Activated CD4-positive, alpha-beta T cell treated with anti-CD3 and anti-CD28 coated beads for 4 hours (primary cell): ENCODE measurements around the gene ZCCHC4.
"Not testable (repeated sequence)": the region's sequence is repeated elsewhere in the genome, so short reads cannot be mapped to it uniquely, and the experiment has no call there.

Experiments used
- DNase-seq, 2 donors: peaks; one replicate each; pipeline ENCODE4 v3.0.0-alpha.2; 2020

Gene ZCCHC4

DNA sequence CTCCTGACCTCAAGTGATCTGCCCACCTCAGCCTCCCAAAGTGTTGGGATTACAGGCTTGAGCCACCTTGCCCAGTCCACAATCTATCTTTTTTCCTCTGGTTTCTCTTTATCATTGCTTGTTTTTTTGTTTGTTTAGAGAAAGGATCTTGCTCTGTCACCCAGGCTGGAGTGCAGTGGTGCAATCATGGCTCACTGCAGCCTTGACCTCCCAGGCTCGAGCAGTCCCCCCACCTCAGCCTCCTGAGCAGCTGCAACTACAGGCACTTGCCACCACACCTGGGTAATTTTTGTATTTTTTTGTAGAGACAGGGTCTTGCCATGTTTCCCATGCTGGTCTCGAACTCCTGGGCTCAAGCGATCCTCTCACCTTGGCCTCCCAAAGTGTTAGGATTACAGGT is 15.9 kb downstream of the ZCCHC4 start:
- not testable (repeated sequence) for DNase-seq

DNA sequence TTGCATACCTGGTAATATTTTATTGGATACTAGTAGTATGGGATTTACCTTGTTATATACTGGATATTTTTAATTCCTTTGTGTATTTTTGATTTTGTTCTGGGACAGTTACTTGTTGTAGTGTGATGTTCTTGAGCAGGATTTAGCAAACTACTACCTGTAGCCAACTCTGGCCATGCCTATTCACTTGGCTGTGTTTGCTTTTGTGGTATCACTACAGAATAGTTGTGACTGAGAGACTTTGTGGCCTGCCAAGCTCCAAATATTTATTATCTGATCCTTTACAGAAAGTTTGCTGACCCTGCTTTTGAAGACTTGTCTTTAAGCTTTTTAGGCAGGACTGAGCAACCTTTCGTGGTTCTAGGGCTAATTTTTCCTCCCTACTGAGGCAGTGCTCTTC is 17.8 kb downstream of the ZCCHC4 start:
- no peak for DNase-seq

DNA sequence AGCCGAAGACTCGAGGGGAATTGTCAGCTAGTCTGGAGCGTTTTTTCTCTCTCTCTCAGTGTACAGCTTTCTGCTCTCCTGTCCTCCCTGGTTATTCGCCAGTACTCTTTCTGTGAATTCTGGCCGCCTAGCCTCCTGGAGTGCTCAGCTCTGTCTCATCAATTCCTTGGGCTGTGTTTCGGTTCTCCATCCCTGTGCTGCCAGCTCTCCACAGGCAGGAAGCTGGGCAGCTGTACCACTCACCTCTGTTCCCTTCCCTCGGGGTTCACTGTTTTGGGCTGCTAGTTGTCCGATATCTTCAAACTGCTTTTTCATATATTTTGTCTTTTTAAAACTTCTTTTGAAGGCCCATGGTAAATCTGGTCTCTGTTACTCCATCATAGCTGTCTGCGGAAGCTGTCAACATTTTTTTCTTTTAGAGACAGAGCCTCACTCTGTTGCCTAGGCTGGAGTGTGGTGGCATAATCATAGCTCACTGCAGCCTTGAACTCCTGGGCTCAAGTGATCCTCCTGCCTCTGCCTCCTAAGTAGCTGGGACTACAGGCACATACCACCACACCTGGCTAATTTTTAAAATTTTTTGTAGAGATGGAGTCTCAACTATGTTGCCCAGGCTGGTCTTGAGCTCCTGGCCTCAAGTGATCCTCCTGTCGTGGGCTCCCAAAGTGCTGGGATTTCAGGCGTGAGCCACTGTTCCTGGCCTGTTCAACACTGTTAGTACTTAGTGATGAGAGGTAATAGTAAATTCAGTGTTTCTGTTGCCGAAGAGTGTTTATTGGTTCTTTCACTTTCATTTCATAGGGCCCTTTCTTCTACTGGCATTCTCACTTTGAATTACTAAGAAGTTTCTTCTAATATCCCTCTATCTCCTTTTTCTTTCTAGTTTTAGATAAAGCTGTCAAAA is 18.6 kb downstream of the ZCCHC4 start:
- no peak for DNase-seq

DNA sequence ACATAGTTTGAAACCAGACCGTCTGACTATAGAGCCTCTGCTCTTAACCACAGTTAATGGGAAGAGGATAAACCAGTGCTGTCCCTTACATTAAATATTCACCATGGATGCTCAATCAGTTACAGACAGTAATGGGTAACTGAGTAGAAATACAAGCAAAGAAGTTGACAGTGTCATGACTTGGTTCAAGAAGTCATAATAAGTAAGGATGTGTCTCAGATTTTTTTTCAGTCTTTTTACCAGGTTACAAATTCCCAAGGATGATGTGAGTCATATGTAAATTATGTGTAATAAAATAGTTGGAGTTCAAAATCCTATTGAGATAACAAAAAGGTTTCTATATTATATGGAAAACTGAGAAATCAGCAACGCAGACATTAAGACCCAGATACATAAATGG is 31.1 kb downstream of the ZCCHC4 start:
- no peak for DNase-seq

DNA sequence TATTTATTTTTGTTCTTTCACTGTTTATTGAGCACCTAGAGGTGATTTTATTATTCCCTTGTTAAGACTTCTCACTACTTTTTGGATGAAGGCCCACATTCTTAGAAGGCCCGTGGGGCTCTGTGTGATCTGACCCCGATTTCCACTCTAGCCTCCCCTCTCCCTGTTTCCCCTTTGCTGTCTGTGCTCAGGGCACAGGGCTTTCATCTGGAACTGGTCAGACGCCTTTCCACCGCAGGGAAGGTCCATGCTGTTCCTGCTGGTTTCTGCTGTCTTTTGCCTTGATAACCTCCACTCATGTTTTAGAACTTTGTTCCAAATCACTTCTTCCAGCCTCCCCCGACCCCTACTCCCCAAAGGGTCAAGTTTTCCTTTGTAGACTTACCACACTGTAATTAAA is 33.2 kb downstream of the ZCCHC4 start:
- DNase-seq = no peak

DNA sequence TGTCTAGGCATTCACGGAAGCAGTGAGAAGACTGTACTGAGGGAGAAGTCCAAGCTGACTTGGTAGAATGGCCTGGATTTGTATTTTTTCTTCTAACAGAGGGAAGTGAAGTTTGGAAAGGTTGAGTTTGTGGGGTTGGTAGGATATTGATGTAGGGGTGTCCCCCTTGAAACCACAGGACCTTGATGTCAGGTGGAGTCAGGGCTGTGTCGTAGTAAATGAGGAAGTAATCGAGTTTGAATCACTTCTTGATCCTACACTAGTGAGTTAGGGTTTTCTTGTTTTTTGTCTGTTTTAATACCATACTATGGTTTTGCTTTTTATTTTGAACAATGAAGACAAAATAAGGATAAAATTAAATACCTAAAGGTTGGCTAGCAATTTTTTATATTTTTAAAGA is 34.3 kb downstream of the ZCCHC4 start:
- DNase-seq = no peak

DNA sequence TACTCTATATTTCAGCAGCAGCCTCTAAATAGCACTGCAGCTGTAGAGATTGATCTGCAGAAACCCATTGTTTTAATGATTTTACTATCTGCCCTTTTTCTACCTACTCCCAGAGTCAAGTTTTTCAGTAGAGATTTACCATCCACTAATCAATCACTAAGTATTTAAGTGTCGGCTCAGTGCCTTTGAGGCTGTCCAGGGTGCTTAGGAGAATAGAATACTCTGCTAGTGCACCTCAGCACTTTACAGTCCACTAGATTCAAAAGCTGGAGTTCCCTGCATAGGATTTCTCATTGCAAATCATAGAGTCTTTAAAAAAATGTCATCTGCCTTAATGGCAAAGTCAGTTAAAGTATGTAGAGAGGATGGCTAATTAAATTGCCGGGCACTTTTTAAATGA is 34.9 kb downstream of the ZCCHC4 start:
- no peak for DNase-seq

DNA sequence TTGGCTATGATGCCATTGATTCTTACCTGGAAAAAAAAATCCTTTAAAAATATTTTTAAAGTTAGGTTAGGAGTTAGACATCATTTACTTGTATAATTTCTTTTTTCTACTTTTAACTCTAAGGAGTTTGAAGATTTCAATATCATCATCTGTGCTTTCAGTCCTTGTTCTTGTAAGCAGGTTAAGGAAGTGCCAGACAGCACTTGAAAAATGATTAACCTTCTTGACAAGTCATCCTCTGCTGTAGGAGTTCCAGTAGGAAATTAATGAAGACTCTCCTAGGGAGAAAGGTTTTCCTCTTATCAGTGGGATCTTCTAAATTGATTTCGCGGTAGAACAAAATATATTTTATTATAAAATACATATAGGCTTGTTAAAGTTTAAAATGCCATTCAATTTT is 35.4 kb downstream of the ZCCHC4 start:
- DNase-seq = no peak

DNA sequence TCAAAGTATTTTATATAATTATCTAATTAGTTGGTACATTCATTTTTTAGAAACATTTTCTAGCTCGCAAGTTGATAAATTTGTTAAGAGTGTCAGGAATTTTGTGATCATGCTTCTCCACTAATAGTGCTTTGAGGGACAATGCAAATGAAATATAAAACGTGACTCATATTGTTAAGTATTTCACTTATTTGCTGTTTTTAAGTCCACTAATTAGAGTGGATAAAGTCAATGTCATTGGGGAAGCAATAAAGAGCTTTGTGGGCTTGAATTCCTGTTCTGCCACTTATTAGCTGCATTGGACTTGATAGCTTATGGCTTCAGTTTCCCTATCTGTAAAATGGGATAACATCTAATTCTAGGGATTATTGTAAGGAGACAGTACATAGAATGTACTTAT is 38.0 kb downstream of the ZCCHC4 start:
- DNase-seq = no peak

DNA sequence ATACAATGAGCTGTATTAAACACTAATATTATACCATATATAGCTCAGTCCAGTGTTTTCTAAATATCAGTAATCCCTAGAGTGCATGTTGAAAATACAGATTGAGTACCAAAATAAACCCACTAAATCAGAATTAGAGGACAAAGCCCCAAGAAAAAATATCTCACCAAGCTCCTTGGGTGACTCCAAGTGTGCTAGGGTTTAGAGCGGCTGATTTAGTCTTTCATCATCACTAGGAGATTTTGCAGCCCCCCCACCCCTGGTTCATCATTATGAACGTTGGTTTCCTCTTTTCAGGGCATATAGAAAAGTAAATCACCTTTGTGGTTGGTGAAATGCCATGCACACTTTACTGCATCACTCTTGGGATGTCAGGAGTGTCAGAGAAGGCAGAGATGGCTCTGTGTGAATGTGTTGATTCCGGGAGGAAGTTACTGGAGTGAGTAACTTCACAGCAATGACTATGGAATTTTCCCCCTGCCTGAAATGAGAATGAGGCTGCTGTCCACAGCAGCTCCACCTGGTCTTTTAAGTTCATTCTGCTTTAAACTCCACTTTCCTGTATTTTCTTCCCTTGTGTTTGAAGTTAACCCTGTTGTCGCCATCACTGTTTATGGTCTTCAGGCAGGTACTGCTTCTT is 39.3 kb downstream of the ZCCHC4 start:
- no peak for DNase-seq

DNA sequence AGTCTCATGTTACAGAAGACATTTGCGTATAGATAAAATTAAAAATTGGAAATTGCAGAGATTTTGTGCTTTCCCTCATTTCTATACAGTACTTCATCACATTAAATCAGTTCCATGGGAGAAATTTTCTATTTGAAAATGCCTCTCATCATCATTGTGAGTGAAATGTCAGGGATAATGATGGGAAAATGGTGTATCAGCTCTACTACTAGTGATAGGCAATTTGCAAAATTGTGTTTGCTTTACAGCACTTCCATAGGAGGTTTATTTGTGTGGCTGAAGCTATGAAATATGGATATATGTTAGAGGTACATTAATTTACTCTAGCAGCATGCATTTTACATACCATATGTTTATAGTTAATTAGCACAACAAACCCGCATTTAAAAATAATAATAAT is 43.5 kb downstream of the ZCCHC4 start:
- DNase-seq = no peak

DNA sequence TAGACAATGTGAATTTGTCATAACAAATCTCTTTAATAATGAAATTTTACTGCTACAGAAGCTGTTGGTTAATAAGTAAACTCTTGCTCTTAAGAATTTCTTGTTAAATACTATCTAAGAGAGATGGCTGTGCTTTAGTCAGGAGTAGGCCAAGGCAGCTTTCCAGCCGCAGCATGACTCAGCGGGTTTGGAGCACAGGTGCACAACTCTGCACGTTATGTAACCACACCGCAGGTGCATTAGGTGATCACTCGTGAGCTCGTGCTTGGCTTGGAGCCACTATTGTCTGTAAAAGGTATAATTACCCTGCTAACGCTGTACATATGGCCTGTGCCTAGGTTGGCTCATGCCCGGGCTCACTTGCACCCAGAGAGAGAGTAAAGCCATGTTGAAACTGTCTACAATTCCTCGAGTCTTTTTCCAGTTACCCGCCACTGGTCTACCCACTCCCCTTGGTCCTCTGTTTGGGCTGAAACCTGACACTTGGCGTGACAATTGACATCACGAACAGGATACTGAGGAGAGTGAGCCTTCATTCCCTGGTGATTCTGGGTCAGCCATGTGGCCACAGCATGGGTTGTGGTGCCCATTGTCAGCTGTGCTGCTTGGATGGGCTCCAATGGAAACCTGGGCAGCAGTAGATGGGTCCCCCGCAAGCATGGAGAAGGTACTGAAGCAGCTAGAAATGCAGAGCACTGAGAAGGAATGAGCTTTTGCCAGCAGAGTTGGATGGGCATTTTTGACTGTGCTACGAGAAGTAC is 46.1 kb downstream of the ZCCHC4 start:
- no peak for DNase-seq

DNA sequence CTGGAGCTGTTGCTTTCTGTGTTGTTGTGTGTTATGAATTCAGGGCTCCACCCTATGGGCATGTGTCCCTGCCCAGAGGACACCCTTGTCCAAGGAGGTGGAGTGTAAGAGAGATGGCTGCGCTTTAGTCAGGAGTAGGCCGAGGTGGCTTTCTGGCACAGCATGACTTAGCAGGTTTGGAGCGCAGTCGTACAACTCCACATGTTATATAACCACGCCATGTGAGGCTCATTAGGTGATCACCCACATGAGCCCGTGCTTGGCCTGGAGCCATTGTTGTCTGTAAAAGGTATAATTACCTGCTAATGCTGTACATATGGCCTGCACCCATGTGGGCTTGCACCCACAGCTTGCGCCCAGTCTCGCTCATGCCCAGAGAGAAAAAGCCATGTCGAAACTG is 48.7 kb downstream of the ZCCHC4 start:
- no peak for DNase-seq

DNA sequence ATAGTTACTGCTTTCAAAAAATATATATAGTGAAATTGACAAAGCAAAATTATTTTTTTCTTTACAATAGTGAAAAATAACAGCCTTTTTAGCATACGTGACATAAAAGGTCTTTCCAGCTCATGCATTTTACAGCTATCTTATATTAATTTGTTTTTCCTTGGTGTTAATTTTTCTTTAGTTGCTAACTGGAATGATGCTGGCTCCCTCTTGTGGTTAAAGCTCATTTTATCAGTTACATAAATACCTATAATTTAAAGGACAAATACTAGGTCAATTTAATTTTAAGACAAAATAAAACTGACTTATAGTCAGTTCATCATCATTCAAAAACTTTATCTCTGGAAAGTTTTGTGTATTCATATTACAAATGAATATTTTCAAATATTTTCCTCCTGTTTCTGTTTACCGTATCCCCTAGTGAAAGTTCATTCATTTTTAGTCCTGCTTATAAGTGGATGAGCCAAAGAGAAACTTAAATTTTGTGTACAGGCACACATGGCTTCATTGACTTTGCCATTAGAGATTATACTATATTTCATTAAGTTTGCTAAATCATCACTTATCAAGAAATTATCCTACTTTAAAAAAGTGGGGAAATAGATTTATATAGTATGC is 54.5 kb downstream of the ZCCHC4 start:
- no peak for DNase-seq

DNA sequence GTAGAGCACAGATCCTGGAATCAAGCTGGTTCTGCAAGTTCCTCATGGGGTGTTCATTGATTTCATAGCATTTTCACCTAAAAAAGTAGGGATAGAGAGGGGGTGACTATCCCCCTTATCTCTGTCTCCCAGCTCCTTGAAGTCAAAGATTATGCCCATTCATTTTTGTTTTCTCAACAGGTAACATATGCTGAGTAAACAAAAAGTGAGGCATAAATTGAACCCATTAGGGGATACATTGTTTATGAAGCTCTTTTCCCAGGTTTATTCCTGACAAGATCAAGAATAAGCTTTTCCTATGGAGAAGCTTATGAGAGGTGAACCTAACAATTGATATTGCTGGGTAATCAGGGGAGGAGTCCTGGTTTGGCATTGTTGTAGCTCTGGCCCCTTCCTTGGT is 55.3 kb downstream of the ZCCHC4 start:
- no peak for DNase-seq

DNA sequence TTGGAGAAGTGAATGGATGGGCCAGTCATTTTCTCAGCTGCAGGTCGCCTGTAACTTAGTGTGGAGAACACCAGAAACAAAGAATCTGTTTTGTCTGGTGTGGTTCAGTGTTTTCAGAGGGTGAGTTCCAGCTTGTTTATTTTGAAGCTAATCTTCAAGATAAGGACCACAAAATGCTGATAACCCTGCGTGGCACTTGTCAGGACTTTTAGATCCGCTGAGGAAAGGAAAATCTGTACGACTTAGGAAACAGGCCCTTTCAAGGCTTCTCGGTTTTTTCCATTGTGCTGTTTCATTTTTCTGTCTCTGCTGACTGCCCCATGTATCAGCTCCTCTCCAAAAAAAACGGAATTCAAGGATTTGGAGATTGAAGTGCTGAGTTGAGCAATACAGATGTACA is 55.7 kb downstream of the ZCCHC4 start:
- no peak for DNase-seq

DNA sequence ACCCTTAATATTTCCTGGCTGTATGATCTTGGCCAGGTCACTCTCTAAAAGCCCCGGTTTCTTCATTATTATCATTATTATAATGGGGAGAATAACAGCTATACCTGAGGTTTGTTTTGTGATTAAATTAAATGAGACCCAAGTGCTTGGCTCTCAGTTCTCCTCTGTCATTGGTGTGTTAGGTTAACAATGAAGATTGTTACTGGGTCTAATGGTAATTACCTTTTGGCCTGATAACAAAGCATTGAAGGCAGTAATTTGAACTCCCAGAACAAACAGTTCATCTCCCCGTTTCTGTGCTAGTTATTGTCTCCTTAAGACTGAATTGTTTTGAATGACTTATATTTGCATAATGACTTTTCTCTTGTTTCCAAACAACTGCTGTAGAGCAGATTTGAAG is 57.7 kb downstream of the ZCCHC4 start:
- DNase-seq = no peak

DNA sequence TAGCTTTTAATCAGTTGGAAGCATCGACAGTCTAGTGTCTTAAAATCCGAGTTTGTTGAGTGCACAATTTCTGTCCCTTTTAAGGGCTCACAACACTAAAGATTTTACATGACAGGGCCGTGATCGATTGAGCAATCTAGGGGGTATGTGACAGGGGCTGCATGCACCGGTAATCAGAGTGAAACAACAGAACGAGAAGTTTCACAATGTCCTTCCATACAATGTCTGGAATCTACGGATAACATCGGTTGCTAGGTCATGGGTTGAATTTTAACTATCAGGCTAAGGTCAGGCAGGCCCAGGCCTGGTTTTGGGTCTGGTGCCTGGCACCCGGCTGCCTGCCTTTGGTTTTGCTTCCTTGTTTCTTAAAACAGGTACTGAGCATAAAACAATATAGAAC is 60.0 kb downstream of the ZCCHC4 start:
- not testable (repeated sequence) for DNase-seq

DNA sequence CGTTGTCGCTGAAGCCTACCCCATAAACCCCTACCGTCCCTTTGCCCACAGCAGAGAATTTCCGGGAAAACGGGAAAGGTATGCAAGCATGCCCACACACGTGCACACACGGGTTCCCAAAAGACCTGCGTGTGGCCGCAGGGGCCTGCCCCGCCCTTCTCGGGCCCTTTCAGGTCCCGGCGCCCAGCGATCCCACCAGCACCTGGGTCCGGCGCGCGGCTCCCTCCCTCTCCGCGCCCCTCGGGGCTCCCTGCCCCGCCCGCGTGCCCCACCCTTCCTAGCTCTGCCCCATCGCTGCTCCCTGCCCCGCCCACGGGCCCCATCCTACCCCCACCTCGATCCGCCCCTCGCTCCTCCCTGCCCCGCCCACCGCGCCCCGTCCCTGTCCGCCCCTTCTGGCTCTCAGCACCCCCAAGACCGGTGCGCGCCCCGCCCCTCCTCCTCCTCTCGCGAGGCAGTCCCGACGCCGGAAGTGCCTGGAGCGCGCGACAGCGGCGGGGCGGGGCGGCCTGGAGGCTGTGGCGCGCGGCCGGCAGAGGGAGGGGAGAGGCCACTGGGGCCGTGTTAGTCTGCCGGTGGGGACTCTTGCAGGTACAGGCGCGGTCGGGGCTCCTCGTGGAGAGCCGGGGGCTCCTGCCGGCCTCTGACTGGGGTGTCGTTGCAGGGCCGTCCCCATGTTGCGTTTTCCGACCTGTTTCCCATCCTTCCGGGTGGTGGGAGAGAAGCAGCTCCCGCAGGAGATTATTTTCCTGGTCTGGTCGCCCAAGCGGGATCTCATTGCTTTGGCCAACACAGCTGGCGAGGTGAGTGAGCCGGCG is 64.4 kb downstream of the ZCCHC4 start, which contains the start of gene ANAPC4:
ANAPC4 (plus strand) TSS at position 510 of the 818 bp plus-strand sequence; CDS start at position 675, 165 bp downstream.
- DNase-seq = peak; percentile 99

DNA sequence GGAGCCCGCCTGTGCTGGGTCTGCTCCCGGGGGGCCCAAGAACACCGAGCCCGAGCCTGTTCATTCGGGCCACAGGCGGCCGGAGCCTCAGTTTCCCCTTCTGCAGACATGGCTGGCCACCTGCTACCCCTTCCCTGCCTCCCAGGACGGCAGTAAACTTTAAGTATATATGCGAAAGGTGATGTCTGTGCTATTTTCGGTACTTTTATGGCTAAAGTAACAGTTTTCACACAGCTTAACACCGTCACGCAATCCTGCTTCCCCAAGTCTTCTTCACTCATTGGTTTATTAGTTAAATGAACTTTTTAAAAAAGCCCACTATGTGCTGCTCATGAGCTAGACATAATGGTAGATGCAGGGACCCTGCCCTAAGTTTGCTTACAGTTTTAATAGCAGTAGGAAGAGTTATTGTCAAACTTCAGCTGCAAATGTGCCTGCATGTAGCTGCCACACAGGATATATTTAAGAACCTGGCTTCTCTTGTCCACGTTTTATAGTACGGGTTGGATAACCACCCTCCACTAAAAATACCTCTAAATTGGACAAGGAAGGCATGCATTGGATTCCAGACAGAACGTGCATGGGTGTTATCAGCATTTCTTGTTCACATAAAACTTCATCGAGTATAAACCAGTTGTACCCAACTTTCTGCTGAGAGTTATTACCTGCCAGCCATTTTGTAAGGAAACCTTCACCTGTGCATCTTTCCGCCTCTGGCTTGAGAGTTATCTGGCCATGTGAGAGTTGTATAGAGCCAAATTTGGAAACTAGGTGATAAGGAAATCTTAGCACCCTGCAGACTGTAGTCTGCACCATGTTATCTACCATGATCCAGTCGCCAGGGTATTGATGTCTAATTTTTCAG is 65.2 kb downstream of the ZCCHC4 start:
- DNase-seq = no peak

DNA sequence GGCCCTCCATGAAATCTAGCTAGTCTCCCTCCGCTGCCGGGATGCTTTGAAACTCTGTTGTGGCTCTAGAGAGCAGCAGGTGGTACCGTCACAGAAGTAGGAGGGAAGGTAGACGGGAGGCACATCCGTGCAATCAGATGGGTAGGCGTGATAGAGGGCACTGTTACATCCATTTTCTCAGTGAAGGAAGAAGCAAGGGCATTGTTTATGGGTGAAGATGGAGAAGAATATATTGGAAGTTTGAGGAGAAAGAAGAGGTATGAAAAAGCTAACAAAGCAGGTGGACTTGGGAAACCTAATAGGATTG is 65.8 kb downstream of the ZCCHC4 start:
- DNase-seq = no peak

DNA sequence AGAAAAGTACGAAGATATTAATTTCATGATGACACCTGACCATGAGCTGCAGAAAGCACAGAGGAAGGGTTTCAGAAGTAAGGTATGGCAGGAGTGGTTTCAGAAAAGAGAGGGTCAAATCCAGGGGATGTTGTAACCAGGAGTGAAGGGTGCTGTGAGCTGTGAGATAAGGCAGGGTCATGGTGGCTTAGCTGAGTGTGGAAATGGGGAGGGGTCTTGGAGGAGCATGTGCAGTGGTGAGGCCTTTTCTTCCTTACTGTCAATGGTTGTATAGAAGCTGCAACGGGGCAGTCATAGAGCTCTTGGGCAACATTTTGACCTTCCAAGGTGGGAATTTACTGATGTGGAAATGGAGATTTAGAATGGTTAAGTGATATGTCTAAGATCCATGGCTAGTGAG is 67.0 kb downstream of the ZCCHC4 start:
- DNase-seq = no peak
